ENCODE data around the gene MAD1L1. TPM values are rescaled to one million over a fixed set of nuclear protein-coding genes. Genes with fewer than 3 reads are reported as not detected.
A peak's percentile ranks its signal among the peaks of the same experiment; 100 is the strongest.

The MAD1L1 gene
- total RNA-seq, 1 experiment from 2014 or later = 43.8 TPM

DNA sequence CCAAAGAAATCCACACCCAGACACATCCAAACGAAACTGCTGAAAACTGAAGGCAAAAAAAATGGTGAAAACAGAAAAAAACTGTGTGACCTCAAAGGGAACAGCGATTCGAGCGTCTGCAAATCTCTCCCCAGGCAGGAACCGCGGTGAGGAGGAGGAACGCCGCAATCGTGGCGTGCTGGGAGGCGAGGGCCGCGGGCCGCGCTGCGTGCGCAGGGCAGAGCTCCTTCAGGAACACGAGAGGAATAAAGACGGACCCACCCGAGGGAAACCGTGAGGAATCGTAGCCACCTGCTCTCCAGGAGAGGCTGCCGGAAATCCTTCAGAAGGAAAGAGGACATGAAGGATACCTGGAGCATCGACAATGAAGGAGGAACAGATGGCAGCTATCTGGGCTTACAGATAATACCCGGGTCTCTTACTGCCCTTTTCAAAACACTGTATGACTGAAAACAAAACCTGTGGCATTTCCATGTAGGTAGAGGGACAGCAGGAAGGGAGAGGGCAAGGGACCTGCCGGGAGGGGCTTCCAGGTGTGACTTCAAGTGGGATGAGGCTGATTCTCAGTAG lies 266.0 kb downstream of the MAD1L1 start:
- TF ChIP-seq, protein P1, sequence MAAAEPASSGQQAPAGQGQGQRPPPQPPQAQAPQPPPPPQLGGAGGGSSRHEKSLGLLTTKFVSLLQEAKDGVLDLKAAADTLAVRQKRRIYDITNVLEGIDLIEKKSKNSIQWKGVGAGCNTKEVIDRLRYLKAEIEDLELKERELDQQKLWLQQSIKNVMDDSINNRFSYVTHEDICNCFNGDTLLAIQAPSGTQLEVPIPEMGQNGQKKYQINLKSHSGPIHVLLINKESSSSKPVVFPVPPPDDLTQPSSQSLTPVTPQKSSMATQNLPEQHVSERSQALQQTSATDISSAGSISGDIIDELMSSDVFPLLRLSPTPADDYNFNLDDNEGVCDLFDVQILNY (CRISPR knock-in tag; IDR thresholded peaks at IDR 0.05) = no peak
- CTCF ChIA-PET = no interaction called here
- H3K36me3 Mint-ChIP-seq = peaks cover 5% of the 10 kb centered on the region; the same call in 1 of the 2 replicates
- H3K4me1 Mint-ChIP-seq = no peaks in the 10 kb centered on the region
- H3K4me3 Mint-ChIP-seq = no peak overlapping the region
- H3K27me3 Mint-ChIP-seq (ENCODE audit: low read depth) = no peaks in the 10 kb centered on the region
- peak overlapping the region; percentile 82 for H3K27ac Mint-ChIP-seq
- POLR2A ChIA-PET = no interaction called here
- DNase-seq (ENCODE audit: low spot score) (no peak), ATAC-seq (no peak)
- H3K9me3 Mint-ChIP-seq = no peaks in the 10 kb centered on the region

DNA sequence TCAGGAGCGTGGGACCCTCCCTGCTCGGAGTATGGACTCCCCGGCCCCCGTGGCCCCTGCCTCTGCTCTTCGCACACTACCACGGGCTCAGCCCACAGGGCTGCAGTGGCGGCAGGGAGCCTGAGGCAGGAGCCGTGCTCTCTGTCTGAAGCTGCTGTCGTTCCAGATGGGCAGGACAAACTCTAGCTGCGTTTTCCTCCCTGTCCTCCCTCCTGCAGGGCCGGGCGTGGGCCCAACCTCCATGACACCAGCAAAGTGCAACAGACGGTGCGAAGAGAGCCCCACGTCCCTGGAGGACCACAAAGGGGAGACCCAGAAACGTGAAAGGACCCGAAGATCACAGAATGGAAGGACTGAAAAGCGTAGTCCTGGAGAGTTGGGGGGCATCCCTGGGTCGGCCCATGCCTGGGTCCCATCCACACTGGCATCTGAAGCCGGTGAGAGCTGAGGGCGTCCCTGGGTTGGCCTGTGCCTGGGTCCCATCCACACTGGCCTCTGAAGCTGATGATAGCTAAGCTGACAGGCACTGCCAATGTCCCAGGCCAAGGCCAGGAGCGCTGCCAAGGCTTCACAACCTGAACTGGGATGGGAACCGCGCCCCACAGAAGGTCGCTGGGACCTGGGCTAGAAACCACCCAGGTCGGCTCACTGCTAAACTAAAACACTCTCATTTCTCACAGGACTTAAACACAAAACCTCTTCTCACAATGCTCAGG lies 267.0 kb downstream of the MAD1L1 start:
- TF ChIP-seq, protein P2, sequence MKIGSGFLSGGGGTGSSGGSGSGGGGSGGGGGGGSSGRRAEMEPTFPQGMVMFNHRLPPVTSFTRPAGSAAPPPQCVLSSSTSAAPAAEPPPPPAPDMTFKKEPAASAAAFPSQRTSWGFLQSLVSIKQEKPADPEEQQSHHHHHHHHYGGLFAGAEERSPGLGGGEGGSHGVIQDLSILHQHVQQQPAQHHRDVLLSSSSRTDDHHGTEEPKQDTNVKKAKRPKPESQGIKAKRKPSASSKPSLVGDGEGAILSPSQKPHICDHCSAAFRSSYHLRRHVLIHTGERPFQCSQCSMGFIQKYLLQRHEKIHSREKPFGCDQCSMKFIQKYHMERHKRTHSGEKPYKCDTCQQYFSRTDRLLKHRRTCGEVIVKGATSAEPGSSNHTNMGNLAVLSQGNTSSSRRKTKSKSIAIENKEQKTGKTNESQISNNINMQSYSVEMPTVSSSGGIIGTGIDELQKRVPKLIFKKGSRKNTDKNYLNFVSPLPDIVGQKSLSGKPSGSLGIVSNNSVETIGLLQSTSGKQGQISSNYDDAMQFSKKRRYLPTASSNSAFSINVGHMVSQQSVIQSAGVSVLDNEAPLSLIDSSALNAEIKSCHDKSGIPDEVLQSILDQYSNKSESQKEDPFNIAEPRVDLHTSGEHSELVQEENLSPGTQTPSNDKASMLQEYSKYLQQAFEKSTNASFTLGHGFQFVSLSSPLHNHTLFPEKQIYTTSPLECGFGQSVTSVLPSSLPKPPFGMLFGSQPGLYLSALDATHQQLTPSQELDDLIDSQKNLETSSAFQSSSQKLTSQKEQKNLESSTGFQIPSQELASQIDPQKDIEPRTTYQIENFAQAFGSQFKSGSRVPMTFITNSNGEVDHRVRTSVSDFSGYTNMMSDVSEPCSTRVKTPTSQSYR (CRISPR knock-in tag; IDR thresholded peaks at IDR 0.05) = no peak
- TF ChIP-seq, protein P3, sequence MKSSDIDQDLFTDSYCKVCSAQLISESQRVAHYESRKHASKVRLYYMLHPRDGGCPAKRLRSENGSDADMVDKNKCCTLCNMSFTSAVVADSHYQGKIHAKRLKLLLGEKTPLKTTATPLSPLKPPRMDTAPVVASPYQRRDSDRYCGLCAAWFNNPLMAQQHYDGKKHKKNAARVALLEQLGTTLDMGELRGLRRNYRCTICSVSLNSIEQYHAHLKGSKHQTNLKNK (CRISPR knock-in tag; IDR thresholded peaks at IDR 0.05) = no peak
- TF ChIP-seq TEAD4 (CRISPR knock-in tag; IDR thresholded peaks at IDR 0.05) = no peak
- TF ChIP-seq CREM (CRISPR knock-in tag; IDR thresholded peaks at IDR 0.05) = no peak
- TF ChIP-seq, protein P4, sequence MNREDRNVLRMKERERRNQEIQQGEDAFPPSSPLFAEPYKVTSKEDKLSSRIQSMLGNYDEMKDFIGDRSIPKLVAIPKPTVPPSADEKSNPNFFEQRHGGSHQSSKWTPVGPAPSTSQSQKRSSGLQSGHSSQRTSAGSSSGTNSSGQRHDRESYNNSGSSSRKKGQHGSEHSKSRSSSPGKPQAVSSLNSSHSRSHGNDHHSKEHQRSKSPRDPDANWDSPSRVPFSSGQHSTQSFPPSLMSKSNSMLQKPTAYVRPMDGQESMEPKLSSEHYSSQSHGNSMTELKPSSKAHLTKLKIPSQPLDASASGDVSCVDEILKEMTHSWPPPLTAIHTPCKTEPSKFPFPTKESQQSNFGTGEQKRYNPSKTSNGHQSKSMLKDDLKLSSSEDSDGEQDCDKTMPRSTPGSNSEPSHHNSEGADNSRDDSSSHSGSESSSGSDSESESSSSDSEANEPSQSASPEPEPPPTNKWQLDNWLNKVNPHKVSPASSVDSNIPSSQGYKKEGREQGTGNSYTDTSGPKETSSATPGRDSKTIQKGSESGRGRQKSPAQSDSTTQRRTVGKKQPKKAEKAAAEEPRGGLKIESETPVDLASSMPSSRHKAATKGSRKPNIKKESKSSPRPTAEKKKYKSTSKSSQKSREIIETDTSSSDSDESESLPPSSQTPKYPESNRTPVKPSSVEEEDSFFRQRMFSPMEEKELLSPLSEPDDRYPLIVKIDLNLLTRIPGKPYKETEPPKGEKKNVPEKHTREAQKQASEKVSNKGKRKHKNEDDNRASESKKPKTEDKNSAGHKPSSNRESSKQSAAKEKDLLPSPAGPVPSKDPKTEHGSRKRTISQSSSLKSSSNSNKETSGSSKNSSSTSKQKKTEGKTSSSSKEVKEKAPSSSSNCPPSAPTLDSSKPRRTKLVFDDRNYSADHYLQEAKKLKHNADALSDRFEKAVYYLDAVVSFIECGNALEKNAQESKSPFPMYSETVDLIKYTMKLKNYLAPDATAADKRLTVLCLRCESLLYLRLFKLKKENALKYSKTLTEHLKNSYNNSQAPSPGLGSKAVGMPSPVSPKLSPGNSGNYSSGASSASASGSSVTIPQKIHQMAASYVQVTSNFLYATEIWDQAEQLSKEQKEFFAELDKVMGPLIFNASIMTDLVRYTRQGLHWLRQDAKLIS (CRISPR knock-in tag; IDR thresholded peaks at IDR 0.05; ENCODE audit: borderline replicate concordance) = no peak
- TF ChIP-seq, protein P5, sequence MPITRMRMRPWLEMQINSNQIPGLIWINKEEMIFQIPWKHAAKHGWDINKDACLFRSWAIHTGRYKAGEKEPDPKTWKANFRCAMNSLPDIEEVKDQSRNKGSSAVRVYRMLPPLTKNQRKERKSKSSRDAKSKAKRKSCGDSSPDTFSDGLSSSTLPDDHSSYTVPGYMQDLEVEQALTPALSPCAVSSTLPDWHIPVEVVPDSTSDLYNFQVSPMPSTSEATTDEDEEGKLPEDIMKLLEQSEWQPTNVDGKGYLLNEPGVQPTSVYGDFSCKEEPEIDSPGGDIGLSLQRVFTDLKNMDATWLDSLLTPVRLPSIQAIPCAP (CRISPR knock-in tag; IDR thresholded peaks at IDR 0.05) = no peak
- TF ChIP-seq, protein P6, sequence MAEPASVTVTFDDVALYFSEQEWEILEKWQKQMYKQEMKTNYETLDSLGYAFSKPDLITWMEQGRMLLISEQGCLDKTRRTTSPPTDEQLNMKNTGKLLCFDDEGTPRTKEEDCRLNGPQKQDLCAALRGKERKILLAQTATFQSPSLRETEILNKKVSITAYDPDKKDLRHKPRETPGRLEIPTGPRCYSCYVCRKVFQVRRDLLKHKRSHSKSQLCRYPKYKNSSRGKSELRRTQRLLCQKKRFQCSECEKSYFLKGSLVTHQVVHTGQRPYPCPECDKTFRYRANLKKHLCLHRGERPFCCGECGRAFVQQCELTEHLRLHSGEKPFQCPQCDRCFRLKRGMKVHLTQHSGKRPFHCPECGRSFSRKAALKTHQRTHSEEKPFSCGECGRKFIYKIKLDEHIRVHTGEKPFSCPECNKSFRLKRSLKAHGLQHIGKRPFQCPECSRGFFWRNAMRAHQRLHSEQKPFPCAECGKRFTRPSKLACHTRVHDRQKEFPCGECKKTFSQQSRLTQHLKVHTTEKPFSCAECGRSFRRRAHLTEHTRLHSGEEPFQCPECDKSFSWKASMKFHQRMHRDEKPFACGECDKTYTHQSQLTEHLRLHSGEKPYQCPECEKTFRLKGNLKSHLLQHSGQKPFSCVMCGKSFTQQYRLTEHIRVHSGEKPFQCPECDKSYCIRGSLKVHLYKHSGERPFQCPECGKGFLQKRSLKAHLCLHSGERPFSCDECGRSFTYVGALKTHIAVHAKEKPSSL (CRISPR knock-in tag; conservative IDR thresholded peaks at IDR 0.05) = no peak
- no peak for TF ChIP-seq NR1H2 (CRISPR knock-in tag; IDR thresholded peaks at IDR 0.05)
- TF ChIP-seq NFE2L1 (CRISPR knock-in tag; IDR thresholded peaks at IDR 0.05) = no peak
- TF ChIP-seq, protein P7, sequence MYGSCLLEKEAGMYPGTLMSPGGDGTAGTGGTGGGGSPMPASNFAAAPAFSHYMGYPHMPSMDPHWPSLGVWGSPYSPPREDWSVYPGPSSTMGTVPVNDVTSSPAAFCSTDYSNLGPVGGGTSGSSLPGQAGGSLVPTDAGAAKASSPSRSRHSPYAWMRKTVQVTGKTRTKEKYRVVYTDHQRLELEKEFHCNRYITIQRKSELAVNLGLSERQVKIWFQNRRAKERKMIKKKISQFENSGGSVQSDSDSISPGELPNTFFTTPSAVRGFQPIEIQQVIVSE (CRISPR knock-in tag; IDR thresholded peaks at IDR 0.05; ENCODE audit: borderline replicate concordance) = no peak
- TF ChIP-seq SOX15 (CRISPR knock-in tag; IDR thresholded peaks at IDR 0.05) = no peak
- TF ChIP-seq SP1 (CRISPR knock-in tag; conservative IDR thresholded peaks at IDR 0.05) = no peak
- no peak for TF ChIP-seq OVOL2 (CRISPR knock-in tag; IDR thresholded peaks at IDR 0.05; ENCODE audit: borderline replicate concordance)
- TF ChIP-seq ZNF671 (CRISPR knock-in tag; IDR thresholded peaks at IDR 0.05) = no peak
- TF ChIP-seq, protein P8, sequence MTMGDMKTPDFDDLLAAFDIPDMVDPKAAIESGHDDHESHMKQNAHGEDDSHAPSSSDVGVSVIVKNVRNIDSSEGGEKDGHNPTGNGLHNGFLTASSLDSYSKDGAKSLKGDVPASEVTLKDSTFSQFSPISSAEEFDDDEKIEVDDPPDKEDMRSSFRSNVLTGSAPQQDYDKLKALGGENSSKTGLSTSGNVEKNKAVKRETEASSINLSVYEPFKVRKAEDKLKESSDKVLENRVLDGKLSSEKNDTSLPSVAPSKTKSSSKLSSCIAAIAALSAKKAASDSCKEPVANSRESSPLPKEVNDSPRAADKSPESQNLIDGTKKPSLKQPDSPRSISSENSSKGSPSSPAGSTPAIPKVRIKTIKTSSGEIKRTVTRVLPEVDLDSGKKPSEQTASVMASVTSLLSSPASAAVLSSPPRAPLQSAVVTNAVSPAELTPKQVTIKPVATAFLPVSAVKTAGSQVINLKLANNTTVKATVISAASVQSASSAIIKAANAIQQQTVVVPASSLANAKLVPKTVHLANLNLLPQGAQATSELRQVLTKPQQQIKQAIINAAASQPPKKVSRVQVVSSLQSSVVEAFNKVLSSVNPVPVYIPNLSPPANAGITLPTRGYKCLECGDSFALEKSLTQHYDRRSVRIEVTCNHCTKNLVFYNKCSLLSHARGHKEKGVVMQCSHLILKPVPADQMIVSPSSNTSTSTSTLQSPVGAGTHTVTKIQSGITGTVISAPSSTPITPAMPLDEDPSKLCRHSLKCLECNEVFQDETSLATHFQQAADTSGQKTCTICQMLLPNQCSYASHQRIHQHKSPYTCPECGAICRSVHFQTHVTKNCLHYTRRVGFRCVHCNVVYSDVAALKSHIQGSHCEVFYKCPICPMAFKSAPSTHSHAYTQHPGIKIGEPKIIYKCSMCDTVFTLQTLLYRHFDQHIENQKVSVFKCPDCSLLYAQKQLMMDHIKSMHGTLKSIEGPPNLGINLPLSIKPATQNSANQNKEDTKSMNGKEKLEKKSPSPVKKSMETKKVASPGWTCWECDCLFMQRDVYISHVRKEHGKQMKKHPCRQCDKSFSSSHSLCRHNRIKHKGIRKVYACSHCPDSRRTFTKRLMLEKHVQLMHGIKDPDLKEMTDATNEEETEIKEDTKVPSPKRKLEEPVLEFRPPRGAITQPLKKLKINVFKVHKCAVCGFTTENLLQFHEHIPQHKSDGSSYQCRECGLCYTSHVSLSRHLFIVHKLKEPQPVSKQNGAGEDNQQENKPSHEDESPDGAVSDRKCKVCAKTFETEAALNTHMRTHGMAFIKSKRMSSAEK (CRISPR knock-in tag; IDR thresholded peaks at IDR 0.05; ENCODE audit: borderline replicate concordance) = no peak
- CTCF ChIA-PET = interaction anchor here (1.2 kb wide), 1 partner anchor 82 kb away, joined by 3 read pairs; no protein-coding TSS in a partner anchor
- DNase-seq (ENCODE audit: low spot score) (no peak), ATAC-seq (no peak)
- Mint-ChIP-seq H3K27me3 (ENCODE audit: low read depth) (no peaks in the 10 kb centered on the region), H3K4me3 (no peak overlapping the region), H3K9me3 (no peaks in the 10 kb centered on the region), H3K36me3 (peaks cover 10% of the 10 kb centered on the region; the same call in 1 of the 2 replicates), H3K27ac (peak overlapping the region; percentile 88; the same call in 1 of the 2 replicates), H3K4me1 (no peaks in the 10 kb centered on the region)
- POLR2A ChIA-PET = no interaction called here
